Neural progenitor cell (in vitro differentiated cells): Measurements from ENCODE around the gene TBC1D10A. TPM values are rescaled to one million over a fixed set of nuclear protein-coding genes. Genes with fewer than 3 reads are reported as not detected.

ENCODE experiments used
- DNase-seq: peaks from one replicate; pipeline ENCODE4 v3.0.0-alpha.2; 2016; ENCODE audit warnings: low spot score
- H2AFZ ChIP-seq: fragments of 200-600 bp; sonication (generic); replicated peaks from 2 replicates; pipeline ENCODE4 v1.6.1; 2016; ENCODE audit warnings: antibody characterized with exemption
- H3F3A ChIP-seq: fragments of 200-600 bp; sonication (generic); 2 replicates; pipeline ENCODE4 v1.6.1; 2016; ENCODE audit warnings: antibody characterized with exemption, low read depth
- H3K27ac ChIP-seq: fragments of 200-600 bp; sonication (generic); 2 replicates; pipeline ENCODE4 v1.5.1; 2016; ENCODE audit warnings: mild to moderate bottlenecking
- H3K27me3 ChIP-seq: fragments of 200-600 bp; sonication (generic); 2 replicates; pipeline ENCODE4 v1.6.1; 2016; ENCODE audit warnings: mild to moderate bottlenecking, moderate library complexity
- H3K36me3 ChIP-seq: fragments of 200-600 bp; sonication (generic); 2 replicates; pipeline ENCODE4 v1.5.1; 2016
- H3K4me1 ChIP-seq: fragments of 200-600 bp; sonication (generic); 2 replicates; pipeline ENCODE4 v1.6.1; 2016; ENCODE audit warnings: mixed run types
- H3K4me2 ChIP-seq: fragments of 200-600 bp; sonication (generic); 2 replicates; pipeline ENCODE4 v1.6.1; 2016
- H3K4me3 ChIP-seq: fragments of 200-600 bp; sonication (generic); 2 replicates; pipeline ENCODE4 v1.5.1; 2016
- H3K79me2 ChIP-seq: fragments of 200-600 bp; sonication (generic); 2 replicates; pipeline ENCODE4 v1.6.1; 2016; ENCODE audit warnings: low read depth
- H3K9ac ChIP-seq: fragments of 200-600 bp; sonication (generic); 2 replicates; pipeline ENCODE4 v1.6.1; 2016
- H3K9me3 ChIP-seq: fragments of 200-600 bp; sonication (generic); 2 replicates; pipeline ENCODE4 v1.5.1; 2016; ENCODE audit warnings: low read depth
- H4K20me1 ChIP-seq: fragments of 200-600 bp; sonication (generic); 2 replicates; pipeline ENCODE4 v1.6.1; 2016; ENCODE audit warnings: low read depth
- H3K27ac Mint-ChIP-seq: 3 replicates; pipeline ENCODE4 v1.8.0; 2021; ENCODE audit warnings: mixed read lengths
- H3K27me3 Mint-ChIP-seq: 2 replicates; pipeline ENCODE4 v1.8.0; 2022; ENCODE audit warnings: low read depth, mild to moderate bottlenecking, inconsistent platforms, moderate library complexity, mixed read lengths; ENCODE audit not compliant: insufficient read depth
- H3K36me3 Mint-ChIP-seq: 3 replicates; pipeline ENCODE4 v1.8.0; 2021; ENCODE audit warnings: mixed read lengths
- H3K4me1 Mint-ChIP-seq: 3 replicates; pipeline ENCODE4 v1.8.0; 2021; ENCODE audit warnings: mixed read lengths
- H3K4me3 Mint-ChIP-seq: 3 replicates; pipeline ENCODE4 v1.8.0; 2021; ENCODE audit warnings: mild to moderate bottlenecking, moderate library complexity, mixed read lengths
- H3K9me3 Mint-ChIP-seq: 3 replicates; pipeline ENCODE4 v1.8.0; 2020; ENCODE audit warnings: mixed read lengths
- EZH2 ChIP-seq: fragments of 200-600 bp; sonication (generic); IDR thresholded peaks from 2 replicates; pipeline ENCODE4 v1.6.1; 2017; ENCODE audit warnings: antibody characterized with exemption, mild to moderate bottlenecking, moderate library complexity
- EZH2phosphoT487 ChIP-seq: fragments of 200-600 bp; sonication (generic); IDR thresholded peaks from 2 replicates; pipeline ENCODE4 v1.6.1; 2017; ENCODE audit warnings: antibody characterized with exemption
- total RNA-seq: library from RNA; depleted of rRNA; stranded (reverse); fragments of >200 nt; gene quantifications from 2 replicates; pipeline ENCODE4 v1.2.3, GENCODE V29; 2015; ENCODE audit warnings: low replicate concordance
- TF ChIP-seq, protein P1 (sequence below): fragments of 200-600 bp; sonication (generic); IDR thresholded peaks from 2 replicates; pipeline ENCODE4 v1.5.1; 2017; ENCODE audit warnings: antibody characterized with exemption, mild to moderate bottlenecking

TBC1D10A gene
- total RNA-seq, 1 donor from 2014 or later: 6.2 TPM

GRCh38 chr22:30335236-30335635 is 8.5 kb upstream of the TBC1D10A start:
- Histone ChIP-seq H3K4me3 (no peak overlapping the region), H2AFZ (no peak overlapping the region), H3K27me3 (no peaks in the 10 kb centered on the region), H3K9me3 (no peaks in the 10 kb centered on the region), H3K79me2 (no peaks in the 10 kb centered on the region), H3K36me3 (no peaks in the 10 kb centered on the region), H3K9ac (no peak overlapping the region), H3F3A (peaks cover 4% of the 10 kb centered on the region), H3K4me1 (no peaks in the 10 kb centered on the region), H3K27ac (no peak overlapping the region), H4K20me1 (peaks cover 3% of the 10 kb centered on the region), H3K4me2 (no peak overlapping the region)
- Mint-ChIP-seq H3K27me3 (no peaks in the 10 kb centered on the region), H3K4me1 (no peaks in the 10 kb centered on the region), H3K9me3 (no peaks in the 10 kb centered on the region), H3K27ac (no peak overlapping the region), H3K36me3 (peaks cover 38% of the 10 kb centered on the region), H3K4me3 (no peak overlapping the region)
- TF ChIP-seq EZH2 (no peak), EZH2phosphoT487 (no peak)
- TF ChIP-seq, protein P1, sequence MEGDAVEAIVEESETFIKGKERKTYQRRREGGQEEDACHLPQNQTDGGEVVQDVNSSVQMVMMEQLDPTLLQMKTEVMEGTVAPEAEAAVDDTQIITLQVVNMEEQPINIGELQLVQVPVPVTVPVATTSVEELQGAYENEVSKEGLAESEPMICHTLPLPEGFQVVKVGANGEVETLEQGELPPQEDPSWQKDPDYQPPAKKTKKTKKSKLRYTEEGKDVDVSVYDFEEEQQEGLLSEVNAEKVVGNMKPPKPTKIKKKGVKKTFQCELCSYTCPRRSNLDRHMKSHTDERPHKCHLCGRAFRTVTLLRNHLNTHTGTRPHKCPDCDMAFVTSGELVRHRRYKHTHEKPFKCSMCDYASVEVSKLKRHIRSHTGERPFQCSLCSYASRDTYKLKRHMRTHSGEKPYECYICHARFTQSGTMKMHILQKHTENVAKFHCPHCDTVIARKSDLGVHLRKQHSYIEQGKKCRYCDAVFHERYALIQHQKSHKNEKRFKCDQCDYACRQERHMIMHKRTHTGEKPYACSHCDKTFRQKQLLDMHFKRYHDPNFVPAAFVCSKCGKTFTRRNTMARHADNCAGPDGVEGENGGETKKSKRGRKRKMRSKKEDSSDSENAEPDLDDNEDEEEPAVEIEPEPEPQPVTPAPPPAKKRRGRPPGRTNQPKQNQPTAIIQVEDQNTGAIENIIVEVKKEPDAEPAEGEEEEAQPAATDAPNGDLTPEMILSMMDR: no peak
- DNase-seq: no peak

- no peaks in the 10 kb centered on the region for H3K9me3 Mint-ChIP-seq
- H3K4me1 Mint-ChIP-seq: no peaks in the 10 kb centered on the region
- no peaks in the 10 kb centered on the region for H3K79me2 ChIP-seq
- no peak overlapping the region for H3K27ac Mint-ChIP-seq
- H3K9me3 ChIP-seq: no peaks in the 10 kb centered on the region
- TF ChIP-seq, protein P1: no peak
- TF ChIP-seq EZH2phosphoT487 (no peak), EZH2 (no peak)
- peaks cover 4% of the 10 kb centered on the region for H3F3A ChIP-seq
- H3K36me3 ChIP-seq: no peaks in the 10 kb centered on the region
- no peak overlapping the region for H2AFZ ChIP-seq
- no peak overlapping the region for H3K9ac ChIP-seq
- no peak overlapping the region for H3K4me3 ChIP-seq
- peaks cover 34% of the 10 kb centered on the region for H3K36me3 Mint-ChIP-seq
- peaks cover 3% of the 10 kb centered on the region for H4K20me1 ChIP-seq
- H3K27me3 ChIP-seq: no peaks in the 10 kb centered on the region
- H3K4me1 ChIP-seq: no peaks in the 10 kb centered on the region
- no peak overlapping the region for H3K27ac ChIP-seq
- no peaks in the 10 kb centered on the region for H3K27me3 Mint-ChIP-seq
- DNase-seq: no peak
- no peak overlapping the region for H3K4me3 Mint-ChIP-seq
- no peak overlapping the region for H3K4me2 ChIP-seq
These were observed 7.9 kb upstream of the TBC1D10A start for GRCh38 chr22:30334646-30335045.

DNA sequence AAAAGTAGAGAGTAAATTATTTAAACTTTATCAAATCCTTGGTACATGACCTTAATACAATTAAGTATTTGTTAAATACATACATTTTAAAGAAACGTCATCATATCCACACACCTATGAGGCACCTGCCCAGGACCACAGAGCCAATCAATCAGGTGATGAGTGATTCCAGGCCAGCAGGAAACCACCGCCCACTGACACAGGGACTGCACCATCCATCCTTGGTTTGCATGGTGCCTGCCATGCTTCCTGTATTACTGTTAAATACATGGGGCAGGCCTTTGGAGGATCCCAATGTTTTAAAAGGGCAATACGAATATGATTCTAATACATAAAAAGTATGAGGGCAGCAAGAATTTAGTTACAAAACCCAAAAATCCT is 7.0 kb upstream of the TBC1D10A start:
- Histone ChIP-seq H3K9me3 (no peaks in the 10 kb centered on the region), H3K27me3 (no peaks in the 10 kb centered on the region), H3K4me3 (no peak overlapping the region), H3F3A (peaks cover 4% of the 10 kb centered on the region), H4K20me1 (peaks cover 3% of the 10 kb centered on the region), H3K27ac (no peak overlapping the region), H3K4me2 (no peak overlapping the region), H3K79me2 (no peaks in the 10 kb centered on the region), H2AFZ (no peak overlapping the region), H3K4me1 (no peaks in the 10 kb centered on the region), H3K36me3 (no peaks in the 10 kb centered on the region), H3K9ac (no peak overlapping the region)
- TF ChIP-seq, protein P1: no peak
- TF ChIP-seq EZH2 (no peak), EZH2phosphoT487 (no peak)
- Mint-ChIP-seq H3K9me3 (no peaks in the 10 kb centered on the region), H3K36me3 (peaks cover 30% of the 10 kb centered on the region), H3K4me1 (no peaks in the 10 kb centered on the region), H3K27me3 (no peaks in the 10 kb centered on the region), H3K27ac (no peak overlapping the region), H3K4me3 (no peak overlapping the region)
- no peak for DNase-seq
